NK-92 (cell line): ENCODE data around the gene RLF.

Source experiments
- DNase-seq: peaks from one replicate; lab custom pipeline; 2025; ENCODE audit not compliant: unreplicated experiment; lab: John Stamatoyannopoulos, UW

The RLF gene, protein sequence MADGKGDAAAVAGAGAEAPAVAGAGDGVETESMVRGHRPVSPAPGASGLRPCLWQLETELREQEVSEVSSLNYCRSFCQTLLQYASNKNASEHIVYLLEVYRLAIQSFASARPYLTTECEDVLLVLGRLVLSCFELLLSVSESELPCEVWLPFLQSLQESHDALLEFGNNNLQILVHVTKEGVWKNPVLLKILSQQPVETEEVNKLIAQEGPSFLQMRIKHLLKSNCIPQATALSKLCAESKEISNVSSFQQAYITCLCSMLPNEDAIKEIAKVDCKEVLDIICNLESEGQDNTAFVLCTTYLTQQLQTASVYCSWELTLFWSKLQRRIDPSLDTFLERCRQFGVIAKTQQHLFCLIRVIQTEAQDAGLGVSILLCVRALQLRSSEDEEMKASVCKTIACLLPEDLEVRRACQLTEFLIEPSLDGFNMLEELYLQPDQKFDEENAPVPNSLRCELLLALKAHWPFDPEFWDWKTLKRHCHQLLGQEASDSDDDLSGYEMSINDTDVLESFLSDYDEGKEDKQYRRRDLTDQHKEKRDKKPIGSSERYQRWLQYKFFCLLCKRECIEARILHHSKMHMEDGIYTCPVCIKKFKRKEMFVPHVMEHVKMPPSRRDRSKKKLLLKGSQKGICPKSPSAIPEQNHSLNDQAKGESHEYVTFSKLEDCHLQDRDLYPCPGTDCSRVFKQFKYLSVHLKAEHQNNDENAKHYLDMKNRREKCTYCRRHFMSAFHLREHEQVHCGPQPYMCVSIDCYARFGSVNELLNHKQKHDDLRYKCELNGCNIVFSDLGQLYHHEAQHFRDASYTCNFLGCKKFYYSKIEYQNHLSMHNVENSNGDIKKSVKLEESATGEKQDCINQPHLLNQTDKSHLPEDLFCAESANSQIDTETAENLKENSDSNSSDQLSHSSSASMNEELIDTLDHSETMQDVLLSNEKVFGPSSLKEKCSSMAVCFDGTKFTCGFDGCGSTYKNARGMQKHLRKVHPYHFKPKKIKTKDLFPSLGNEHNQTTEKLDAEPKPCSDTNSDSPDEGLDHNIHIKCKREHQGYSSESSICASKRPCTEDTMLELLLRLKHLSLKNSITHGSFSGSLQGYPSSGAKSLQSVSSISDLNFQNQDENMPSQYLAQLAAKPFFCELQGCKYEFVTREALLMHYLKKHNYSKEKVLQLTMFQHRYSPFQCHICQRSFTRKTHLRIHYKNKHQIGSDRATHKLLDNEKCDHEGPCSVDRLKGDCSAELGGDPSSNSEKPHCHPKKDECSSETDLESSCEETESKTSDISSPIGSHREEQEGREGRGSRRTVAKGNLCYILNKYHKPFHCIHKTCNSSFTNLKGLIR (N-terminal part only)

DNA sequence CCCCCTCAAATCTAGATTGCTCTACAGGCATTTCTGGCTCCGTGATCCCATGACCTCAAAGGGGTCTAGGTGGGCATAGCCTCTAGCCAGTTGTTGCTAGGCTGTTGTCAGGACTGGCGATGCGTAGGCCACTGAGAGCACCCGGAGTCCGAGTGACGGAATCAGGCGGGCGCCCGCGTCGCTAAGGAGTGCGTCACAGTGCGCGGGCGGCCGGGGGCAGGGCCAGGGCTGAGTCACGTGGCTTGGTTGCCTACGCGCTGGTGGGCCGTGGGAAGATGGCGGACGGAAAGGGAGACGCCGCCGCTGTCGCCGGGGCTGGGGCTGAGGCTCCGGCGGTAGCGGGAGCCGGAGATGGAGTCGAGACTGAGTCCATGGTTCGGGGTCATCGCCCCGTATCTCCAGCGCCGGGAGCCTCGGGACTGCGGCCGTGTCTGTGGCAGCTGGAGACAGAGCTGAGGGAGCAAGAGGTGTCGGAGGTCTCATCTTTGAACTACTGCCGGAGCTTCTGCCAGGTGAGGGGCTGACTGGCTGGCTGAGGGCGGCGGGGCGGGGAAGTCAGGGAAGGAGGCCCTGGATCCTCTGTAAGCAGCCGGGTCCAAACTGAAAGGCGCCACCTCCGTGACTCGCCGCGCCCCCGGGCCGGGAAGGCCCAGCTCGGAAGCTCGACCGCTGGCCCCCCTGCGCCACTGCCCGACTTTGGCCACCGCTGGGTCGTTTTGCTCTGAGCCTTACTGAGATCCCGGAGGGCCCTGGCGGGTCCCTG lies at the start of gene RLF:
RLF (plus strand) TSS at position 263 of the 763 bp plus-strand sequence; CDS start at position 276, 13 bp downstream.
- peak; percentile 67 for DNase-seq

DNA sequence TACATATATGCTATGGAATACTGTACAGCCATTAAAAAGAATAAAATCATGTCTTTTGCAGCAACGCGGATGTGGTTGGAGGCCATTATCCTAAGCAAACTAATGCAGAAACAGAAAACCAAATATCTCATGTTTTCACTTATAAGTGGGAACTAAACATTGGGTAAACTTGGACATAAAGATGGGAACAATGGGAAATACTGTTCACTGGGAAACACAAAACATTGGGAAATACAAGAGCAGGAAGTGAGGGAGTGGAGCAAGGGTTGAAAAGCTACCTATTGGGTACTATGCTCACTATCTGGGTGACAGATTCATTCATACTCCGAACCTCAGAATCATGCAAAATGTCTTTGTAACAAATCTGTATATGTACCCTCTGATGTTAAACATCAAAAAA lies 46.8 kb upstream of the RLF start:
- no peak for DNase-seq

GRCh38 chr1:40120128-40120527 lies 41.1 kb upstream of the RLF start:
- DNase-seq, result no peak

GRCh38 chr1:40122855-40123254 lies 38.3 kb upstream of the RLF start:
- DNase-seq, result no peak

DNA sequence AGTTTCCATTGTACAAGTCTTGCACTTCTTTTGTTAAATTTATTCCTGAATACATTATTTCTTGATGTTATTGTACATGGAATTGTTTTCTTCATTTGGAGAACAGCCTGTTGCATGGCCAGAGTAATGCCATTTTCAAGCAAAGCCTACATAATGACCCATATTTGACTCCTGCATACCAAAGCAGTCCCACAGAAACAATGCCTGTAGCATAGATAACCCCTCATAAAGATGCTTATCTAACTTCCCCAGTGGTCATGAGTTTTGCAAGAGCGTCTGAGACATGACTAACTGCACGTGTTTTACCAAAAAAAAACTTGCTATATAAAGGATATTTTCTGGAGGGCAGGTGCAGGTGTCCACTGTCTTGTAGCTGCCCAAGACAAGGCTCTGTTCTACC lies 30.3 kb upstream of the RLF start:
- DNase-seq, result no peak

DNA sequence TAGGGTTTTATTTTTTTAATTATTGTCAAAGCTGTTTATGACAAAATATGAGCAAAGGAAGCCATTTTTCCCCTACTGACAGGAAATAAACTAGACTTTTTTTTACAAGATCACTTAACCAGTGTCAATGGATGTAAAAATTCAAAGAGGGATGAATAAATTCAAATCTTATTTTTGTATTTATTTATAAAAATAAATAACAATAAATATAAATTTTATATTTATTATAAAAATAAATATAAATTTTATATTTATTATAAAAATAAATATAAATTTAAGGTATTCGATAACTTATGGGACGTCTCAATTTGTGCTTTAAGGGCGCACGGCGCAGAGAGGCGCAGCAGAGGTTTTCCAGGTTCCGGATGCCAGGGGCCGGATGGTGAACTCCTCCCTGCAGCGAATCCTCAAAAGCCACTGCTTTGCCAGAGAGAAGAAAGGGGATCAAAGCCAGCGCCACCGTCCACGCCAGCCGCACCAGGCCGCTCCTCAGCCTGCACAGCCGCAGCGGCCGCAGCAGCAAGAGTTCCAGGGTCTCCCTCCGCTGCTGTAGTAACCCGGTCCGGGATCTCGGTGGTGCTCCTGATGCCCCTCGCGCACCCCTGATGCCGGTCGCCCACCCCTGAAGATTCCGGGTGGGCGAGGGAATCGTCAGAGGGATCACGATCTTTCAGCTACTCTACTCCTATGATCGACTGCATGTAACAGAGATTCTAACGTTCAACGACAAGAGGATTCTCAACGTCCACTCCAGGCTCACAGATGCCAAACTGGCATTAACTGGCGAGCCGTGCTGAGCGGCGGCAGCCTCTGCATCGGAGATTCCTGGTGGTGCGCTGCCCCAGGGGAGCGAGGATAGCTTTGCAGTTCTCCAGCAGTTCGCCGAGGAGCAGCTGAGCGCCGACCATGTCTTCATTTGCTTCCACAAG lies 28.5 kb upstream of the RLF start:
- no peak for DNase-seq

DNA sequence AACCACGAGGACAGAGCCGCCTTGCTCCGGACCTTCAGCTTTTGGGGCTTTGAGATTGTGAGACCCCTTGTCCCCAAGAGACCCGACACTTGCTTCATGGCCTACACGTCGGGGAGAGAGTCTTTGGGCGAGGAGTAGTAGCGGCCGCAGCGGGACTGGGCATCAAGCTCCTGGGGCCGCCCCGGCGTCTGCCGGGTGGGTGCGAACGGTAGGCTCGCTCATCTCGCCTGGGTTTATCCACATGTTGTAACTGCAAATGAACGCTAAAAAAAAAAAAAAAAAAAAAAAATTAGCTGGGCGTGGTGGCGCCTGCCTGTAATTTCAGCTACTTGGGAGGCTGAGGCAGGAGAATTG lies 27.9 kb upstream of the RLF start:
- no peak for DNase-seq

DNA sequence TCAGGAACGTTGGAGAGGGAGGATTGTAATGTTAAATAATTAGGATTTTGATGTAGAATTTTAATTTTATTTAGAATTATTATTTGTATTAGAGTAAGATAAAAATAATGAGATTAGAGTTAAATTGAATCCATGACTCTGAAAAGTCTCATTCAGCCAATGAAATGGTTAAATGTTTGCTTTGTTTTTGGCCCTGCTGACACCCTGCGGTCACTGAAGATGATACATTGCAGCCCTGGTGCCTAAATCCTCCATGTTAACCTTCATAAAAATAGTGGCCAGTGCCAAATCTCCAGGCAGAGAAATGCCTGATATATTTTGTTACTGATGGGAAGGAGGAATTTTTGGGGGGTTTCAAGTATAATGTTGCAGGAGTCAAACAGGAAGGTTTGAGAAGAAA lies 27.3 kb upstream of the RLF start:
- no peak for DNase-seq

DNA sequence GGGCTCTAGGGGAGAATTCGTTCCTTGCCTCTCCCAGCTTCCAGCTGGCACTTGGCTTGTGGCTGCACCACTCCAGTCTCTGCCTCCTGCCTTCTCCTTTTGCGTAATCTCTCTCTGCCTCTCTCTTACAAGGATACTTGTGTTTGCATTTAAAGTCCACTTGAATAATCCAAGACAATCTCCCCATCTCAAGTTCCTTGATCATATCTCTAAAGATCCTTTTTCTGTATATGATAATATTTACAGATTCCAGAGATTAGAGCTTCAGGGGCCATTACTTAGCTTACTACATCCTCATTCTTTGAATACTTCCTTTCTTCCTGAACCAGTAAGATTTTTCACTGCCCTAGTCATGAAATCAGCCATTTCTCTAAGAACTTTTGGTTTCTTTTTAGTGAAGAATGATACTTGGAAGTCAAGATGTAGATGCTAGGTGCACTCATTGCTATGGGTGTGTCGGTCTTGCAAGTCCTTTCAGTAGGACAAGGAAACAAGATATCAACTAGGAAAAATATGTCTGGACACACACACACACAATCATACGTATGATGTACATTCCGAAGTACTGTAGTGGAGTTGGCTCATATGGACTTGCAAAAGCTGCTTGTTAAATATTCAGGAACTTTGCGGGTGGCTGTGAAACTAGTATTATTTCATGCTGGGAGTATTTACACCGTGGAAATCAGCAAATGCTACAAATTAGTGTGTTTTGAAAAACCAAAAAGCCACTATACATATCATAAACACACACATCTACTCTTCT lies 20.8 kb upstream of the RLF start:
- no peak for DNase-seq

DNA sequence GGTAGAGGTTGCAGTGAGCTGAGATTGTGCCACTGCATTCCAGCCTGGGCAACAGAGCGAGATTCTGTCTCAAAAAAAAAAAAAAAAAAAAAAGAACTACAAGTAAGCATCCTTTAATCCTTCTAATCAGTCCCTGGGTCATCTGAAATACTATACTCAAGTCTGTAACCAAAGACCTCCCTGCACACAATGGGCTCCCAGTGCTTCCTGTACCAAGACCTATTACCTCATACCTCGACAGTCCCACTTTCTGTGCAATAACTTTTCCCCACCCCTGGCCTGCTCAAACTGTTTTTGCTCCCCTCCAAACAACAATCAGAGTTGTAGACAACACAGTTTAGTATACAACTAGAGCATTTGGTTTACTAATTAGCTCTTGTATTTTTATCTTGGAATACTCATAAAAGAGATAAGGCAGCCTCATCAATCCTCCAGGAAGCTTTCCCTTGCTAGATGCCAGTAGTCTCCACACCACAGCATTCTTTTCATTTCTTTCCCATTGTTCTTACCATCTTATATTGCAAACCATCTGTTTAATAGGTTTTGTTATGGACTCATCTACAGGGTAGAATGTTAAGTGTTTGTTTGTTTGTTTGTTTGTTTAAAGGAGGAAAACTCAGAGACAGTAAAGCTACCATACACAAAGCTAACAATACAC lies 19.2 kb upstream of the RLF start:
- DNase-seq, result no peak

GRCh38 chr1:40143891-40144575 lies 17.2 kb upstream of the RLF start:
- DNase-seq, result no peak

- no peak for DNase-seq
These were observed 9.6 kb upstream of the RLF start for GRCh38 chr1:40151457-40152079.

- no peak for DNase-seq
These were observed 8.0 kb upstream of the RLF start for GRCh38 chr1:40153073-40153770.

DNA sequence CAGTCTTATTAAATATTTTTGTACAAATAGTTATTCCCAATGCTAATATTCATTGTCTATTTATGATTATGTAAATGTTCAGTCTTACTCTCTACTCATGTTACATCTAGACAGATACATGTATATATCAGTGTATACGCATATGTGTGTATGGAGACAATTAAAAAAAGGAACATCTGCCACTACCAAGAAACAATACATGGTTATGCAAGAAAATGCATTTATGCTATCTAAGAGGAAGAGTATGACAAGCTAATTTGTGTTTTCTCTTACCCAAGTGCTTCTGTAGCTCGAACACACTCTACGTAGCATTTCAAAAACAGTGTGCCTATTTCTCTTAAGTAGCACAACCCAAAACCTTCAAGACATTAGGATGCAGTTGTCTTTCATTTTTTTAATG lies 6.1 kb upstream of the RLF start:
- no peak for DNase-seq

- DNase-seq, result no peak
These were observed 5.3 kb upstream of the RLF start for GRCh38 chr1:40155910-40156309.

GRCh38 chr1:40160806-40161124 lies 422 bp upstream of the RLF start:
- DNase-seq, result no peak

- no peak for DNase-seq
These were observed 756 bp downstream of the RLF start for GRCh38 chr1:40161888-40162397.
